SK-N-SH treated with all-trans-retinoic acid at 6 μM for 48 hours (cell line): ENCODE data around the gene WDR5B.

ENCODE experiments used
- CREB5 ChIP-seq: fragments of 250-450 bp; sonication (Bioruptor Pico); IDR thresholded peaks from 2 replicates; pipeline ENCODE4 v1.5.1; 2020; ENCODE audit warnings: low read depth, mild to moderate bottlenecking, moderate library complexity
- CSRNP3 ChIP-seq: fragments of 250-450 bp; sonication (Bioruptor Pico); IDR thresholded peaks from 2 replicates; pipeline ENCODE4 v1.5.1; 2021; ENCODE audit warnings: mild to moderate bottlenecking, moderate library complexity
- GLIS3 ChIP-seq: fragments of 250-450 bp; sonication (Bioruptor Pico); IDR thresholded peaks from 2 replicates; pipeline ENCODE4 v1.5.0; 2020; ENCODE audit warnings: mild to moderate bottlenecking, moderate library complexity
- TCF4 ChIP-seq: fragments of 250-450 bp; sonication (Bioruptor Pico); IDR thresholded peaks from 2 replicates; pipeline ENCODE4 v1.8.0; 2021; ENCODE audit warnings: mild to moderate bottlenecking, moderate library complexity, borderline replicate concordance
- TOX ChIP-seq: fragments of 250-450 bp; sonication (Bioruptor Pico); IDR thresholded peaks from 2 replicates; pipeline ENCODE4 v1.8.0; 2021; ENCODE audit warnings: mild to moderate bottlenecking, moderate library complexity, borderline replicate concordance
- ZC3H10 ChIP-seq: fragments of 250-450 bp; sonication (Bioruptor Pico); IDR thresholded peaks from 2 replicates; pipeline ENCODE4 v1.5.1; 2021; ENCODE audit warnings: mild to moderate bottlenecking, moderate library complexity
- TF ChIP-seq, protein P1 (sequence below): fragments of 250-450 bp; sonication (Bioruptor Pico); IDR thresholded peaks from 2 replicates; pipeline ENCODE4 v1.8.0; 2020; ENCODE audit warnings: mild to moderate bottlenecking, moderate library complexity, borderline replicate concordance

- TF ChIP-seq CREB5 (CRISPR knock-in tag) (no peak), TOX (CRISPR knock-in tag) (no peak), TCF4 (CRISPR knock-in tag) (no peak), GLIS3 (CRISPR knock-in tag) (no peak), ZC3H10 (CRISPR knock-in tag) (no peak), CSRNP3 (CRISPR knock-in tag) (no peak)
- TF ChIP-seq, protein P1, sequence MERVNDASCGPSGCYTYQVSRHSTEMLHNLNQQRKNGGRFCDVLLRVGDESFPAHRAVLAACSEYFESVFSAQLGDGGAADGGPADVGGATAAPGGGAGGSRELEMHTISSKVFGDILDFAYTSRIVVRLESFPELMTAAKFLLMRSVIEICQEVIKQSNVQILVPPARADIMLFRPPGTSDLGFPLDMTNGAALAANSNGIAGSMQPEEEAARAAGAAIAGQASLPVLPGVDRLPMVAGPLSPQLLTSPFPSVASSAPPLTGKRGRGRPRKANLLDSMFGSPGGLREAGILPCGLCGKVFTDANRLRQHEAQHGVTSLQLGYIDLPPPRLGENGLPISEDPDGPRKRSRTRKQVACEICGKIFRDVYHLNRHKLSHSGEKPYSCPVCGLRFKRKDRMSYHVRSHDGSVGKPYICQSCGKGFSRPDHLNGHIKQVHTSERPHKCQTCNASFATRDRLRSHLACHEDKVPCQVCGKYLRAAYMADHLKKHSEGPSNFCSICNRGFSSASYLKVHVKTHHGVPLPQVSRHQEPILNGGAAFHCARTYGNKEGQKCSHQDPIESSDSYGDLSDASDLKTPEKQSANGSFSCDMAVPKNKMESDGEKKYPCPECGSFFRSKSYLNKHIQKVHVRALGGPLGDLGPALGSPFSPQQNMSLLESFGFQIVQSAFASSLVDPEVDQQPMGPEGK: no peak
Observed at GRCh38 chr3:122394173-122394572, 21.7 kb downstream of the WDR5B start.
